HG03060 (cell line): Measurements from ENCODE around the gene DNAJC25.
"Not testable (repeated sequence)": the region's sequence is repeated elsewhere in the genome, so short reads cannot be mapped to it uniquely, and the experiment has no call there.

Experiments used
- ATAC-seq: cut with Tn5 transposase; IDR thresholded peaks from one replicate; pipeline ENCODE4 v1.9.1; 2021; ENCODE audit warnings: low read depth, moderate number of reproducible peaks; ENCODE audit not compliant: unreplicated experiment

DNAJC25 gene

DNA sequence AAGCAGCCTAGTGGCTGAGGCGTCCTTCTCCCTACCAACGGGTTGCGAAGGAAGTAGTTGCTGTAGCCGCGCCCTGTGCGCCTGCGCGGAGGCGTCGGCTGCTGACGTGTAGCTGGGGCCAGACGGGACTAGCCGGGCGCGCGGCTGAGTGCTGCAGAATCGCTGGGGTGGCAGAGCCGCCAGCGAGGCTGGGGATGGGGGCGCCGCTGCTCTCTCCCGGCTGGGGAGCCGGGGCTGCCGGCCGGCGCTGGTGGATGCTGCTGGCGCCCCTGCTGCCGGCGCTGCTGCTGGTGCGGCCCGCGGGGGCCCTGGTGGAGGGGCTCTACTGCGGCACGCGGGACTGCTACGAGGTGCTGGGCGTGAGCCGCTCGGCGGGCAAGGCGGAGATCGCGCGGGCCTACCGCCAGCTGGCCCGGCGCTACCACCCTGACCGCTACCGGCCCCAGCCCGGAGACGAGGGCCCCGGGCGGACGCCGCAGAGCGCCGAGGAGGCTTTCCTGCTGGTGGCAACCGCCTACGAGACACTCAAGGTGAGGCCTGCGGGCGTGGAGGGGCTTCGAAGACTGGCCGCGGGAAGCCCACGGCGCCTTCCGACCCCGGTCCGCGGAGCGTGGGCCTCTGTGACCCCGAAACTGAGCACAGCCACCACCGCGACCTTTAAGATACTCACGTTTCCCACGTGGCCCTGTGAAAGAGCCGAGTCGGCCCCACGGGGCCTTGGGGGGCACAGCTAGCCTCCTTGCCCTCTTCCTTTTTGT, at the start of gene DNAJC25:
Gene DNAJC25 (plus strand): TSS at position 121 of the 758 bp plus-strand sequence. CDS start 74 bp downstream, at position 195.
- ATAC-seq = peak; percentile 94

- ATAC-seq = no peak
Observed at GRCh38 chr9:111582888-111583287, 48.2 kb upstream of the DNAJC25 start.

DNA sequence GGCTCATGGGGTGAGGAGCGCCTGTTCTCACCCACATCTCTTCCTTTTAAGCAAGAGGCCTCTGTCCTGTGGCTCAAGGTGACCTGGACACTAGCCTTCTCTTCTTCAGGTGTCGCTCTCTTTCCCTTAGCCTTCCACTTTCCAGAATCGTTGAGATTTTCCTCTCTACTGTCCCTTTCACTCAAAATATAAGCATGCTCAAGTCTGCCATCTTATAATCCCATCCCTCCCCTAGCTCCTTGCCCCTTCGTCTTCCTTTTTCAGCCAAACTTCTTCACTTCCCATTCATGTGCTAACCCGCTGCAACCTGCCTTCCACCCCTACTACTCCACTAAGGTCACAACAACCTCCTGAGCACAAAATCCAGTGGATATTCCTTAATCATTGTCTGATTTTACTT, 44.8 kb upstream of the DNAJC25 start:
- no peak for ATAC-seq

- no peak for ATAC-seq
Observed at GRCh38 chr9:111588846-111589245, 42.3 kb upstream of the DNAJC25 start.

DNA sequence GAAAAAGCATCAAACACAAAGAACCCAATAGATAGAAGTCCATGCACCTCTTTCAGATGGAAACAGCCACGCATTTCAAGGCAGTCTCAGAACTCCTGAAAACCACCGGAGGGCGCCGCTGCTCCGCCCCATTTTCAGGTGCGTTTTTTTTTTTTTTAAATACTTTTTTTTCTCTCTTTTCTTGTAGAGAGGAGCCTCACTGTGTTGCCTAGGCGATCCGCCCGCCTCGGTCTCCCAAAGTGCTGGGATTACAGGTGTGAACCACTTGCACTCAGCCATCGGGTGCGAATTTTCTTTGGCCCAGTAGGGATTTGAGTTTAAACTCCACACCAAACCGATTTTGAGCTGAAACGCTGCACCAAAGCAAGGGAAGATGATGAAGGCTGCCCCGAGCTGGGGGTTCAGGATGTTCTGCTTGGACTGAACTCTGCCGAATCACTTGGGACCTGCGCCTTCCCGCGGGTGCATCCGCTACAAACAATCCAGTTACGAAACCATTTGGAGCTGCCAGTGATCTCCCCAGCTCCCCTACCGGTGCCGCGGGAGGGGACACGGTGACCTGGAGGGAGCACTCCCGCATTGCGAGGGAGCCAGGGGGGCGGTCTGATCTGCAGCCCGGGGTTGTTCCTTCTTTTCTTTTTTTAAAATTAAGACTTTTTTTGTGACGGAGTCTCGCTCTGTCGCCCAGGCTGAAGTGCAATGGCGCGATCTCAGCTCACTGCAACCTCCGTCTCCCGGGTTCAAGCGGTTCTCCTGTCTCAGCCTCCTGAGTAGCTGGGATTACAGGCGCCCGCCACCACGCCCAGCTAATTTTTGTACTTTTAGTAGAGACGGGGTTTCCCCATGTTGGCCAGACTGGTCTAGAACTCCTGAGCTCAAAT, 33.0 kb upstream of the DNAJC25 start:
- peak; percentile 81 for ATAC-seq

GRCh38 chr9:111598733-111599091, 32.4 kb upstream of the DNAJC25 start:
- no peak for ATAC-seq

DNA sequence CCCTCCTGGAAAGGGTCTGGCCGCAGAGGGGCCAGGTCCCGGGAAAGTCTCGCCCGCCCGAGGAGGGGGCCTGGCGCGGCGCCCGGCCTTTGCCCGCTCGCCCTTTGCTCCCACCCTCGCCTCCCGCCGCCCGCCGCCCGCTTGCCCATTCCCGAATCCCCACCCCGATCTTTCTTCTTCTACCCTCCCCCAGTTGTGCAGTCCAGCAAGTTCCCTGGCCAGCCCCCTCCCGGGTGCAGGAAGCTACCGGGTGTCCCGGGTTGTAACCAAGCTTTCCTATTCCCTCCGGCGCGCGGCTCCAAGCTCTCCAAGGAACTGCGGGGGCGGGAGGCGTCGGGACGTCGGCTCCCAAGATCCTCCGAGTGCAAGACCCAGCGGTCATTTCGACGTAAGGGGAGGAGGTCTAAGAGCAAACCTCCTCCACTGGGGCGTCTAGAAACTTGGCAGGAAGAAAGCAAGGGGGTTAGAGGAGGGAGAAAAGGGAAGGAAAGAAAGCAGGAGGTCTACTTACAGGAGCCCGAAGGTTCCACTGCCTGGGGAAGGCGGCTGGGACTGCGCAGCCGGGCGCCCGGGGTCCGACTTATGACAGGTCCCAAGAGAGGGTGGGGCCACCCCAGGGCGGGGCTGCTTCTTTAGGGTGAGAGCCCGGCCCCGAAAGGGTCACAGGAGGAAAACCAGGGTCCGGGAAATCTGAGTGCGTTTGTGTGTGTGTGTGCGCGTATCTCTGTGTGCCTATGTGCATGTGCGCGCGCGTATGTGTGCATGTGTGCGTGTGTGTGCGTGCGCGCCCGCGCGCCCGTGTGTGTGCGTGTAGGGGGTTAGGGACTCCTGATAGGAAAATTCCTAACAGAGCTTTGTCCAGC, 31.8 kb upstream of the DNAJC25 start, which contains the start of gene PTGR1:
Gene PTGR1 (minus strand): TSS at position 556 of the 863 bp plus-strand sequence. CDS start 2,225 bp downstream, outside the sequence.
- no peak for ATAC-seq

DNA sequence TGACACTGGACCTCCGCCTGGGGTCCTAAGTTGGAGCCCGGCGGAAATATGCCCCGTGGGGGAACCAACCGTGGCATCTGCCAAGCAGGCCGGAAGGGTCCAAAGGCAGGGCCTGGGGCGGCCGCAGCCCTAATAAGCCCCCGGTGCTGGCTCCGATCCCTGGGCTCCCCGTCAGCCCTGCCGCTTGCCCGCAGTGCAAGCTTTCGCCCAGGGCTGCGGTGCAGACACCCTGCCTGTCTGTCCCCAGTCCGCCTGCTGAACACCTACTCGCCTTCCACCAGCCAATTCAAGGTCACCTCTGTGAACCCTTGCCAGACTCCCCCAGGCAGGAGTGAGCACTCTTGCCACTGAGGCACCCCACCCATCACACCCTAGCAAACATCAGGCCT, 31.2 kb upstream of the DNAJC25 start:
- no peak for ATAC-seq

GRCh38 chr9:111601237-111602018, 29.7 kb upstream of the DNAJC25 start:
- no peak for ATAC-seq

DNA sequence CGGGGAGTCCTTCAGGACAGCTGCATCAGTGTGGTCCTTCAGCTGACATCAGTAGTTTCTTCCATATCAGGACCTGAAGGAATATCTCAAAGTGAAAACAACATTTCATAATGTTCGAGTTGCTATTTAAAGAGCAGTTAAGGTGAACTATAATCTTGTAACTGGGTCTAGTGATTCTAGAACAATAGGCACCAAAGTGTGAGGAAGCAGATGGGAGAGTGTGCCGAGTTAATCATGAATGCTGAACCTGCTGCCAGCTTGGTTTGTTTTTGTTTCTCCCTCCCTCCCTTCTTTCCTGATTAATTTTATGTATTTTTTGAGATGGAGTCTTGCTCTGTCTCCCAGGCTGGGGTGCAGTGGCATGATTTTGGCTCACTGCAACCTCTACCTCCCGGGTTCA, 28.1 kb upstream of the DNAJC25 start:
- no peak for ATAC-seq

GRCh38 chr9:111604054-111604615, 27.0 kb upstream of the DNAJC25 start:
- ATAC-seq = no peak

GRCh38 chr9:111605041-111605559, 26.0 kb upstream of the DNAJC25 start:
- ATAC-seq = no peak

DNA sequence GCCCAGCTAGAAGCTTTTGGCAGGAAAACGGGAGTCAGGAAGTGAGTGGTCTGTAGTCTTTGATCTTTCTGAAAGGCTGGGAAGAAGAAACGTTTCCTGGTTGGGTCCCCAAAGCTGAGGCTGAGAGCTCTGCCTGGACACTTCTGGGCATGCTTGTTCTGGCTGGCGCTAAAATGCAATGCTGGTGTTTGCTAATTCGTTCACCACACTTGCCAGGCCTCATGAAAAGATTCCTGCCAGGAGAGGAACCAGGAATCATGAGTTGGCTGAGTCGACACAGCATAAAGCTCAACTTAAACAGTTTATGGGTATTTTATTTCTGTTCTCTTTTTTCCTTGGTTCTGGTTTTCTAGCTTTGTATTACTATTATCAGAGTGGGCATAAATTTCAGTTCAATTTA, 21.0 kb upstream of the DNAJC25 start:
- no peak for ATAC-seq

DNA sequence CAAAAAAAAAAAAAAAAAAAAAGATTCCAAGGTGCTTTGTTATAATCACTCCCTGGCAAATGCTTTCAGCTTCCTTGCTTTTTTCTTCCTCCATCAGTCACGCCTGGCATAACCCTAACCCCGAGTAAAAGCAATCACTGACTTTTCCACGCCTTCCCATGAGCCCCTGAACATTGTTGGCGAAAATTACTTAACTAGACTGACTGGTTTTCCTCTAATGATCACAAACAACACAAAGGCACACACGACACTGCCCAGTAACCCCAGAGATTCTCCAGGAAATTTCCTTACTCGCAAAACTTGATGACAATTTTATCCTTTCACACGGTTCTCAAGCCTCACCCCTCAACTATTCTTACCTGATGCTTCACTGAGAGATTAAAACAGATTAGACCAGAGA, 20.3 kb upstream of the DNAJC25 start:
- no peak for ATAC-seq

GRCh38 chr9:111613436-111614040, 17.6 kb upstream of the DNAJC25 start:
- no peak for ATAC-seq

- ATAC-seq = no peak
Observed at GRCh38 chr9:111615928-111616327, 15.2 kb upstream of the DNAJC25 start.

GRCh38 chr9:111617349-111617748, 13.8 kb upstream of the DNAJC25 start:
- ATAC-seq = not testable (repeated sequence)

DNA sequence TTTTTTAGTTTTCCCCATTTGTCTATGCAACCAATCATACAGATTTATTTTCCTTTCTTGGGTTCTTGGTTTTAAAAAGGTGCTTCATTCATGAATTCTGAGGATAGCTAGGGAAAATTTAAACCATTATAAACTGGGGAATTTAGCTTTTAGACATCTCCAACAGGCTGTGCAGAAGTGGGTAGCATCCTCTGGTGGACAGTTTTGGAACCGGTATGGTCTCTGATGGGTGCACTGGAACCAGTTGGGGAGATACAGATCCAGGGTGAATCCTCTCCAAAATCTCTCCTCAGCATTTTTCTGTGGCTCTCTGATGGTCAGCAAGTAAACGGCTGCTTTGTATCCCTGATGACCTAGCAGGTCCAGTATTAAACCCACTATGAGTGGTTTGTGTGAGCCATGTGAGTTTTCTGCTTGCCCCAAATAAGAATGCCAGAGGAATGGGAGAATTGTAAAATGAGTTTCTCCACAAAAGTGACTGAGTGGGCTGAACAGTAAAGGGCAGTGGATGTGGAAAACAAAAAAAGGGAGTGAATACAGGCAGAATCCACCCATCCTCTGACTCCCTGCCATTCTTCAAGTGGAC, 9.1 kb upstream of the DNAJC25 start:
- ATAC-seq = no peak

- ATAC-seq = no peak
Observed at GRCh38 chr9:111622626-111623025, 8.5 kb upstream of the DNAJC25 start.
